LHCN-M2 (cell line): ENCODE measurements around the gene SCAMP1. TPM values are rescaled to one million over a fixed set of nuclear protein-coding genes. Genes with fewer than 3 reads are reported as not detected.
"Not testable (repeated sequence)": the region's sequence is repeated elsewhere in the genome, so short reads cannot be mapped to it uniquely, and the experiment has no call there.

Experiments used
- DNase-seq: peaks from one replicate; pipeline ENCODE4 v3.0.0-alpha.2; 2012; ENCODE audit warnings: low read depth
- polyA plus RNA-seq: library from polyadenylated mRNA; unstranded; fragments of >200 nt; gene quantifications from one replicate; pipeline ENCODE4 v1.2.1, GENCODE V29; 2012; ENCODE audit warnings: missing spikeins
- total RNA-seq: library from RNA; depleted of rRNA; stranded (reverse); fragments of >200 nt; gene quantifications from 2 replicates; pipeline ENCODE4 v1.2.3, GENCODE V29; 2014; rRNA removed

Gene SCAMP1
- total RNA-seq = 50.7 and 53.8 TPM in 2 replicates
- 13.9 TPM for polyA plus RNA-seq

GRCh38 chr5:78359831-78360673, at the start of gene SCAMP1:
Gene SCAMP1 (plus strand): TSS chr5:78360617. CDS start chr5:78360672, 55 bp downstream.
- DNase-seq = peak; percentile 89

GRCh38 chr5:78317515-78317914, 42.9 kb upstream of the SCAMP1 start:
- DNase-seq = no peak

GRCh38 chr5:78318337-78318736, 42.1 kb upstream of the SCAMP1 start:
- DNase-seq = no peak

DNA sequence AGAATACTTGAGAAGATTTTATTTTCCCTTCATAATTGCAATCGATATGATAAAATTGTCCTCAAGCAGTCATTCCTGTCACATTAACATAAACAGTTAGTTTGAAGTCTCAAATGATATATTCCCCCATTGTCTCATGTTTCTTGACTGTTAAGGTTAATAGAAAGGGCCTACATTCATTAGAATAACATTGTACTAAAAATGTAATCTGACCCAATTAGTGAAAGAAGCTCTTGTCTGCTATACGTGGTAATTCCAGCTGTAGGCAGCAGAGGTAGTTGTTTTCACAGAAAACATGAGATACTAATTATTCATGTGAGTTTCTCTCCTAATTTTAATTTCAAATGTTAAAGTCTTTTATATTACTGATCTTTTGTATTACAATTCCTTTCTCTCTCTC, 40.0 kb upstream of the SCAMP1 start:
- DNase-seq = peak; percentile 47

DNA sequence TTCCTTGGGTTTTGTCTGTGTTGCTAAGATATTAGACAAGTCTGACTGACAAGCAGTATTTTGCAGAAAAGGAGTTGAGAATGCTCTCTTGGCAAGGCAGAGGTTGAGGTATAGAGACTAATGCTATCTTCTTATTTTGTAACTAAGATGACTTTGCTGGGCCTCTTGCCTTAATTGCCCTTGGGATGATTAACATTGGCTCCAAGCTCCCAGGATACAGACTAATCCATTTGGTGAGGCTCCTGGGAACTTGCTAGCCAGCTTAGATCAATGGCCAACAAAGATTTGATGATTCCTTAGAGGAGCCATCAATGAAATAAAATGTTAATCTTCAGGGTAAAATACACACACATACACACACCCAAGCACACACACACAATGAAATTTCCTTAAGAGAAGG, 37.2 kb upstream of the SCAMP1 start:
- DNase-seq = no peak

- DNase-seq = no peak
These were observed 33.5 kb upstream of the SCAMP1 start for GRCh38 chr5:78326930-78327329.

DNA sequence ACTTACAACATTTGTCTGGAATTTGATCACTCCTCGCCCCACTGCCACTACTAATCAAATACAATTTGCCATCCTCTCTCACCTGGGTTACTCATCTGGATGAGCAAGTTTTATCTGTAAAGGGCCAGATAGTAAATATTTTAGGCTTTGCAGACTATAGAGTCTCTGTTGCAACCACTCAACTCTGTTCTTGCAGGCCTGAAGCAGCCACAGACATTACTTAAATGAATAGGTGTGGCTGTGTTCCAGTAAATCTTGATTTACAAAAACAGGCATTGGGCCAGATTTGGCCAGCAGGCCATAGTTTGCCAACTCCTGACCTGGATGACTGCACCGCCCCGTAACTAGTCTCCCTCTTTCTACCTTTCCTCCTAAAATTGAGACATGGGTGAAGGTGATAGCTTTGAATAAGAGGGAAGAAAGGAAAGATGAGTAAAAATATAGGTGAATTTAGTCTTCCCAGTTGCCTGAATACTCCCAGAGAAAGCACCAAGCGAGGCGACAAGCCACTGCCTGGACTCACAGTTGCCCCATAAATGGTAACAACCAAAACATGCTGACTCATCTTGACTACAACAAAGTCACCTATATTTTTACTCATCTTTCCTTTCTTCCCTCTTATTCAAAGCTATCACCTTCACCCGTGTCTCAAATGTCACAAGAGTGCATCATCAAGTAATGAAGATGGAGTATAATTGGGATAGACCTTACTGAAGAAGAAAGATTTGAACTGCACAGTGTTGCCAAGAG, 32.5 kb upstream of the SCAMP1 start:
- no peak for DNase-seq

DNA sequence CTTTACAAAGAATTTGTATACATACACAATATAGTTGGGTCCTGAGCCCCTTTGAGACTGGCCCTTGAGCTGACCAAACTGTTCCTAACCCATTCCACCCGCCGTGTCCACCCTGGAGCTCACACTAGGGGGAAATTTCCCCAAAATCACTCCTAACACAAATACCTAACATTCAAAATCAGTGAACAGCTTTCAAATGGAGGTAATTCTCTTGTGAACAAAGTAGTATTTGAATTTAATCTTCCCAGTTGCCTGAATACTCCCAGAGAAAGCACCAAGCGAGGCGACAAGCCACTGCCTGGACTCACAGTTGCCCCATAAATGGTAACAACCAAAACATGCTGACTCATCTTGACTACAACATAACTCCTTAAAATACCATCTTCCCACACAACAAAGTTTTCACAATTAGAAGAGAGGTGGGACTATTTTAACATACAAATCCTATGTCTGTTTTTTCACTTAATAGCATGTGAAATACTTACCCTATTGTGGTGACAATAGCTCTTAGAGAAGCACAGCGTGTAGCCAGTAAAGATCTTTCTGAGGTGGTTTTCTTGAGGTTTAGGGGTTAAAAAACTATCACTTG, 31.7 kb upstream of the SCAMP1 start:
- DNase-seq = peak; percentile 31

DNA sequence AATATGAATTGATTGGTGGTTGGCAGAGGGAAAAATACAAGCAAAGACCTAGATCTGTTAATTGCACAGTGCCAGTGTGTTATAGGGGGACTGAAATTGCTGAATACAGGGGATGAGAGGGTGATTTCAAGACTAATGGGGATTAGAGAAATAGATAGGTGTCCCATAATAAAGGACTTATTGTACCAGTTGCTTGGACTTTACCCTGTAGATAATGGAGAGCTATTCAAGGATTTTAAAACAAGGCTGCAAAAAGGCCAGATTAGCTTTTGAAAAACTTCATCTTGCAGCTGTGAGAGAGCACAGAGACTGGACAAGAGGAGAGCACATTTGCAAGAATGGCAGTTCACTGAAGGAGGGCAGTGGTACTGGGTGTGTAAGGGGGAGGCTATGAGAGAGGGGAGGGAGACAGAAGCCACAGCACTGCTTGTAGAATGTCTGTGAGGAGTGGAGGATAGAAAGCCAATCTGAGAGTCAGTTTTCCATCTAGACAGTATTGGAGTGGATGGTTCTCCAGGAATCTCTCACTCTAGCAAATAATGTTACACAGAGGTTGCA, 28.8 kb upstream of the SCAMP1 start:
- no peak for DNase-seq

- DNase-seq = peak; percentile 23
These were observed 25.6 kb upstream of the SCAMP1 start for GRCh38 chr5:78334811-78335210.

DNA sequence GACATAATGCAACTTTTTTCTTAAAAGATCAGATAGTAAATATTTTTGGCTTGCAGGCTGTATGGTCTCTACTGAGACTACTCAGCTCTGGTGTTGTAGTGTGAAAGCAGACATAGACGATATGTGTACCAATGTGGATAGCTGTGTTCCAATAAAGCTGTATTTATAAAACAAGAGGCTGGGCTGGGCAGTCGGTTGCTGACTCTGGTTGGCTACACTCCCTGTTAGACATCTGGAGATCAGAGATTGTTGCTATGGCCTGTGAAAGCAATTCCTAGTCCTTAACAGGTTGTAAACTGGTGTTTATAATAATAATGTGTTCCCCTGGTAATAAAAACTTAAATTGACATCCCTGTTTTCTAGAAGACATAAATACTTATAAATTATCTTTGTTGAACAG, 24.4 kb upstream of the SCAMP1 start:
- no peak for DNase-seq

- DNase-seq = no peak
These were observed 23.7 kb upstream of the SCAMP1 start for GRCh38 chr5:78336698-78337097.

DNA sequence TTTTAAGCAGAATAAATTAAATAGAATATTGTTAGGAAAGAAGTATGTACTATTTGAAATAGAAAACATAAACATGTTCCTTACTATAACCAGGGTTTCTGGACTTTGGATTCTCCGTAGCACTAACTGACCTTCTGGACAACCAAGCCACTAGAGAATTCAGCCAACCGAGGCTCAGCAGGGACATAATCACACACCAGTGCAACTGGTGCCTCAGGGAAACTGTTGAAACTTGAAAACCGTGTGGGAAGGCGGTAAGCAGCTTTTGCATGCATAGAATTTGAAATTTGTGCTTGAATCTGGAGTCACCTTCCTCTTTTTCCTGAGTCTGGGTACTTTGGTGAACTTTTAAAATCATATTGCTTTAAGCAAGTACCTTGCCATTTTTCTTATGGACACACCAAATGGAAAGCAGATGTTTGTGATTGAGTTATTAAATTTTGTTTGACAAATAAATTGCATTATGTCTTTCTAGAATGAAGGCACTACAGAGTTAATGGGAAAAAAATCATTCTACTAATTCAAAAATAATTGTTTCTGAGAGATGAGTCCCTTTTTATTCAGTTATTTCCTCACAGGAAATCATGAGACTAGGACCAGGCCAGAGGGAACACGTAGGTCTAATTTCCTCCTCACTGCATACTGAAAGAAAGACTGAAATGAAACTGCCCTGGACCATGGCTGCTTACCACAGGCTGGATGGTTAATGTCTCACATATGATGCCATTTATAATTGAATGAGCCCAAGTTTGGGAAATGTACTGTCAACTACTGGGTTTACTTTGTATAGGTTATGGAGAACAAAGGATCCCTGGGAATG, 20.6 kb upstream of the SCAMP1 start:
- no peak for DNase-seq

GRCh38 chr5:78341440-78341839, 19.0 kb upstream of the SCAMP1 start:
- DNase-seq = no peak

- DNase-seq = peak; percentile 58
These were observed 14.9 kb upstream of the SCAMP1 start for GRCh38 chr5:78345485-78345884.

DNA sequence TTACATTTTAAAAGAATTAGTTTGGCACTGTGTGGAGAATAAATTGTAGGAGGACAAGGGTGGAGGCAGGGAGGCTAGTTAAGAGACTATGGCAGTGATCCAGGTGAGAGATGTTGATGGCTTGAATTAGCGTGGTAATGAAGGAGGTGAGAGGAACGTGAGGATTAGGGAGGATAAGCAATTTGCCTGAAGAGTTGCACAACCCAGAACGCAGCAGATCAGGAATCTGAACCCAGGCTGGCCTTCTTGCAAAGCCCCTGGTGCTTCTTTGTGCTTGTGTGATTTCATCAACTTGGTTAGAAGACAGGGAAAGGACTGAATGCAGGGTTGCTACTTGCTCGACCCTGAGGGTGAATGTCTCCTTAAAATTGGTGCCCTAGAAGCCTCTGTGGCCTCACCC, 6.9 kb upstream of the SCAMP1 start:
- DNase-seq = no peak

DNA sequence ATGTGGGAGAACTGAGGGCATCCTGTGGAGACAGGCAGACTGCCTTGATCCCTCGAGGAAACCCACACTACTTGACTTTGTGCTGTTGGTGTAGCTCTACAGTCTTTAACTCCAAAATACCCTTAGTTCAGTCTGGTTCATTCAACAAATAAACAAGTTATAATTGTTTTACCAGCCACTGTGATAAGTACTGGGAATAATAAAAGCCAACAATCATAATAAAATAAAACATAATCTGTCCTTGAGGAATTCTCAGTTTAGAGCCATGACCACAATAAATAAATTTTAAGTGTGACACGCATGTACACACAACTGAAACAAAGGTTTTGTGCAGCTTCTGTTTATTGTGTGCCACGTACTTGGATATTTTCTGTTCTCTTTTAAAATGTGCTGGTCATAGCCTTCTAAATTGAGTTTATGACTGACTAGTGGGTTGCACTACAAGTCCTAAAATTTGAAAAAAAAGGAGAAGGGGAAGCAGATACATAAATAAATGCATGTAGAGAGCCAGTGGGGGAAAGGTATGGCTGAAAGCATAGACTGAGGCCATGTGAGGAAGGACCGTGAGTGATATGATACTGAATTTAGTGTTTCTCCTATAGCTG, 6.2 kb upstream of the SCAMP1 start:
- no peak for DNase-seq

DNA sequence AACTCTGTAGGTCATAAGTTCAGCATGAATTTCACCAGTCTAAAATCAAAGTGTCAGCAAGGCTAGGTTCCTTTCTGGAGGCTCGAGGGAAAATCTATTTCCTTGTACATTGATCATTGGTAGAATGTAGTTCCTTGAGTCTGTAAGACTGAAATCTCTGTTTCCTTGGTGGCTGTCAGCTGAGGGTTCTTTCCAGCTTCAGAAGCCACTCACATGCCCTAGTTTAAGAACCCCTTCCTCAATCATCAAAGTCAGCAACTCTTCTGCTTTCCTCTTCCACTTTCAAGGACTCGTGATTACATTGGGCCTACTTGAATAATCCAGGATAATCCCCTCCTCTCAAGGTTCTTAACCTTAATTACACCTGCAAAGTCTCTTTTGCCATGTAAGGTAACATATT, 4.9 kb upstream of the SCAMP1 start:
- DNase-seq = no peak

DNA sequence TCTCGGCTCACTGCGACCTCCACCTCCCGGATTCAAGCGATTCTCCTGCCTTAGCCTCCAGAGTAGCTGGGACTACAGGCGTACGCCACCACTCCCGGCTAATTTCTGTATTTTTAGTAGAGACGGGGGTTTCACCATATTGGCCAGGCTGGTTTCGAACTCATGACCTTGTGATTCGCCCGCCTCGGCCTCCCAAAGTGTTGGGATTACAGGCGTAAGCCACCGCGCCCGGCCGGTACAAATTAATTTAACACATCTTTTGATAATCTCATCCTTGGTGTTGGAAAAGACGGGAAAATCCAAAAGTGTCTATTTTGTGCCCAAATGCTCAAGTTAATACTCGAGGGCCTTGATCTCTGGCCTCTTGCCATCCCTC, 974 bp upstream of the SCAMP1 start:
- DNase-seq = not testable (repeated sequence)

- DNase-seq = no peak
These were observed 182 bp downstream of the SCAMP1 start for GRCh38 chr5:78360674-78360923.
